Endothelial cell (in vitro differentiated cells): ENCODE results near the gene CD244. TPM values are rescaled to one million over a fixed set of nuclear protein-coding genes. Genes with fewer than 3 reads are reported as not detected.

Source experiments
- DNase-seq: peaks from one replicate; pipeline ENCODE4 v3.0.0; 2021; ENCODE audit warnings: low spot score
- H3K27ac Mint-ChIP-seq: one replicate; pipeline ENCODE4 v1.8.0; 2021; ENCODE audit warnings: mixed read lengths, inconsistent platforms; ENCODE audit not compliant: unreplicated experiment
- H3K27me3 Mint-ChIP-seq: one replicate; pipeline ENCODE4 v1.8.0; 2021; ENCODE audit warnings: mild to moderate bottlenecking, moderate library complexity, mixed read lengths, inconsistent platforms; ENCODE audit not compliant: unreplicated experiment
- H3K36me3 Mint-ChIP-seq: one replicate; pipeline ENCODE4 v1.8.0; 2021; ENCODE audit warnings: mild to moderate bottlenecking, low read depth, mixed read lengths, inconsistent platforms; ENCODE audit not compliant: unreplicated experiment
- H3K4me1 Mint-ChIP-seq: one replicate; pipeline ENCODE4 v1.8.0; 2021; ENCODE audit warnings: mild to moderate bottlenecking, mixed read lengths, inconsistent platforms; ENCODE audit not compliant: unreplicated experiment
- H3K4me3 Mint-ChIP-seq: one replicate; pipeline ENCODE4 v1.8.0; 2021; ENCODE audit warnings: mild to moderate bottlenecking, mixed read lengths, inconsistent platforms; ENCODE audit not compliant: unreplicated experiment
- H3K9me3 Mint-ChIP-seq: one replicate; pipeline ENCODE4 v1.8.0; 2021; ENCODE audit warnings: mixed read lengths, inconsistent platforms; ENCODE audit not compliant: unreplicated experiment
- CTCF ChIP-seq: fragments of 200-600 bp; sonication (generic); IDR thresholded peaks from one replicate; pipeline ENCODE4 v1.5.0; 2021; ENCODE audit warnings: antibody characterized with exemption; ENCODE audit not compliant: unreplicated experiment
- total RNA-seq: library from RNA; stranded (reverse); fragmentation: NEBNext Ultra II Directional; extraction: Animal tissue kit (Norgen Biotek cat#: 25700); gene quantifications from one replicate; pipeline ENCODE4 v1.2.1, GENCODE V29; 2021; ENCODE audit not compliant: unreplicated experiment

The CD244 gene
- total RNA-seq, 1 donor from 2014 or later: 0.31 TPM

GRCh38 chr1:160846281-160846680, 16.4 kb downstream of the CD244 start:
- no peak for TF ChIP-seq CTCF
- H3K27ac Mint-ChIP-seq: no peak overlapping the region
- H3K27me3 Mint-ChIP-seq: no peaks in the 10 kb centered on the region
- no peak overlapping the region for H3K4me3 Mint-ChIP-seq
- no peaks in the 10 kb centered on the region for H3K36me3 Mint-ChIP-seq
- no peaks in the 10 kb centered on the region for H3K4me1 Mint-ChIP-seq
- H3K9me3 Mint-ChIP-seq: no peaks in the 10 kb centered on the region
- DNase-seq: no peak

- no peaks in the 10 kb centered on the region for H3K36me3 Mint-ChIP-seq
- H3K4me3 Mint-ChIP-seq: no peak overlapping the region
Measured at GRCh38 chr1:160844447-160845232, 18.0 kb downstream of the CD244 start.

GRCh38 chr1:160841079-160841478, 21.6 kb downstream of the CD244 start:
- no peak overlapping the region for H3K4me3 Mint-ChIP-seq
- DNase-seq: no peak
- no peaks in the 10 kb centered on the region for H3K27me3 Mint-ChIP-seq
- TF ChIP-seq CTCF: no peak
- H3K4me1 Mint-ChIP-seq: peaks cover 19% of the 10 kb centered on the region
- no peak overlapping the region for H3K27ac Mint-ChIP-seq
- no peaks in the 10 kb centered on the region for H3K36me3 Mint-ChIP-seq
- no peaks in the 10 kb centered on the region for H3K9me3 Mint-ChIP-seq

More at GRCh38 chr1:160844447-160845232, 18.0 kb downstream of the CD244 start:
- Mint-ChIP-seq H3K27ac (no peak overlapping the region), H3K4me1 (no peaks in the 10 kb centered on the region), H3K27me3 (no peaks in the 10 kb centered on the region), H3K9me3 (no peaks in the 10 kb centered on the region)
- TF ChIP-seq CTCF: no peak
- no peak for DNase-seq

GRCh38 chr1:160839746-160840145, 22.9 kb downstream of the CD244 start:
- Mint-ChIP-seq H3K36me3 (no peaks in the 10 kb centered on the region), H3K4me3 (no peak overlapping the region), H3K9me3 (no peaks in the 10 kb centered on the region), H3K4me1 (peaks cover 30% of the 10 kb centered on the region), H3K27ac (no peak overlapping the region), H3K27me3 (no peaks in the 10 kb centered on the region)
- DNase-seq: no peak
- TF ChIP-seq CTCF: no peak

- no peaks in the 10 kb centered on the region for H3K9me3 Mint-ChIP-seq
- H3K4me1 Mint-ChIP-seq: peaks cover 33% of the 10 kb centered on the region
- no peak overlapping the region for H3K4me3 Mint-ChIP-seq
- no peak for TF ChIP-seq CTCF
- no peaks in the 10 kb centered on the region for H3K27me3 Mint-ChIP-seq
- no peak for DNase-seq
- H3K27ac Mint-ChIP-seq: no peak overlapping the region
- H3K36me3 Mint-ChIP-seq: no peaks in the 10 kb centered on the region
Measured at GRCh38 chr1:160838888-160839287, 23.8 kb downstream of the CD244 start.
